Panc1 (cell line): ENCODE data around the gene SLC5A2. TPM values are rescaled to one million over a fixed set of nuclear protein-coding genes. Genes with fewer than 3 reads are reported as not detected.

Experiments
- ATAC-seq: fragments of 200-7000 bp; cut with Tn5 transposase; 2 replicates; pipeline ENCODE4 v1.9.1; 2020; ENCODE audit warnings: mild to moderate bottlenecking, moderate library complexity
- BruUV-seq: library from RNA; stranded (reverse); fragments of 400-500 nt; replicated peaks from 2 replicates; lab custom pipeline; 2021; lab: Mats Ljungman, UMichigan
- CTCF ChIA-PET: fragments of 300-600 bp; sonication (Branson Sonifier 250); formaldehyde crosslinking; loops from one replicate; lab custom pipeline; 2022; ENCODE audit warnings: antibody characterized with exemption; lab: Charles Lee
- POLR2A ChIA-PET: fragments of 300-600 bp; sonication (Branson Sonifier 250); formaldehyde crosslinking; loops from one replicate; lab custom pipeline; 2022; ENCODE audit warnings: antibody characterized with exemption; lab: Charles Lee
- DNase-seq: peaks from one replicate; pipeline ENCODE4 v3.0.0-alpha.2; 2010; ENCODE audit warnings: low read depth, low spot score
- H3K27ac ChIP-seq: 2 replicates; pipeline ENCODE4 v1.5.1; 2011; ENCODE audit warnings: mild to moderate bottlenecking, low read length, inconsistent platforms
- H3K27me3 ChIP-seq: fragments of 200-500 bp; sonication (Bioruptor generic); 2 replicates; pipeline ENCODE4 v1.6.0; 2014; ENCODE audit warnings: low read length, inconsistent platforms; ENCODE audit not compliant: control insufficient read depth, insufficient read depth
- H3K36me3 ChIP-seq: fragments of 200-500 bp; sonication (Bioruptor generic); 2 replicates; pipeline ENCODE4 v1.5.1; 2014; ENCODE audit warnings: inconsistent platforms, mild to moderate bottlenecking, low read length, moderate library complexity; ENCODE audit not compliant: control insufficient read depth, insufficient read depth
- H3K4me1 ChIP-seq: 2 replicates; pipeline ENCODE4 v1.5.1; 2011; ENCODE audit warnings: inconsistent platforms, mild to moderate bottlenecking, low read length, moderate library complexity; ENCODE audit not compliant: control insufficient read depth, insufficient read depth
- H3K4me3 ChIP-seq, 2 experiments: 2 replicates each; pipeline ENCODE4 v1.5.1; 2011 to 2012; ENCODE audit warnings: low read depth in 2 of 2, low read length in 2 of 2, mild to moderate bottlenecking in 2 of 2, inconsistent platforms in 1 of 2, moderate library complexity in 1 of 2
- H3K9me3 ChIP-seq: fragments of 200-500 bp; sonication (Bioruptor generic); 2 replicates; pipeline ENCODE4 v1.5.1; 2014; ENCODE audit warnings: low read depth, mild to moderate bottlenecking, inconsistent platforms, low read length, moderate library complexity; ENCODE audit not compliant: control insufficient read depth, insufficient read depth
- POLR2AphosphoS5 ChIP-seq: IDR thresholded peaks from 2 replicates; pipeline ENCODE4 v1.6.1; 2012; ENCODE audit warnings: mild to moderate bottlenecking, low read depth, low read length, moderate library complexity
- SIN3A ChIP-seq: IDR thresholded peaks from 2 replicates; pipeline ENCODE4 v1.6.1; 2012; ENCODE audit warnings: low read depth, mild to moderate bottlenecking, low read length, moderate library complexity, borderline replicate concordance; ENCODE audit not compliant: insufficient read depth
- TCF7L2 ChIP-seq: IDR thresholded peaks from 2 replicates; pipeline ENCODE4 v1.6.1; 2011; ENCODE audit warnings: mild to moderate bottlenecking, low read depth, low read length, inconsistent platforms
- in situ Hi-C: cut with HindIII; loops from 2 replicates; pipeline ENCODE4 v1.10.0; 2016; ENCODE audit warnings: low sequenced_read_pairs, low pct_unique_long_range_greater_than_20kb
- intact Hi-C: fragments of 100-400 bp; cut with micrococcal nuclease; formaldehyde crosslinking; loops from one replicate; pipeline ENCODE4 v1.10.0; 2022; ENCODE audit not compliant: unreplicated experiment
- total RNA-seq: library from RNA; stranded (reverse); gene quantifications from one replicate; pipeline ENCODE4 v1.2.1, GENCODE V29; 2021; ENCODE audit not compliant: unreplicated experiment
- TF ChIP-seq, protein P1 (sequence below), 2 experiments: IDR thresholded peaks; 2 replicates each; pipeline ENCODE4 v1.6.1; 2011 to 2012; ENCODE audit warnings: low read depth in 2 of 2, control low read depth in 1 of 2, low read length in 1 of 2, mild to moderate bottlenecking in 1 of 2, moderate library complexity in 1 of 2; ENCODE audit not compliant: insufficient read depth in 1 of 2
- TF ChIP-seq, protein P2 (sequence below): fragments of 450-650 bp; IDR thresholded peaks from 2 replicates; pipeline ENCODE4 v1.5.1; 2017; ENCODE audit warnings: mild to moderate bottlenecking

SLC5A2 gene
- total RNA-seq, 1 experiment from 2014 or later: 0.15 TPM

DNA sequence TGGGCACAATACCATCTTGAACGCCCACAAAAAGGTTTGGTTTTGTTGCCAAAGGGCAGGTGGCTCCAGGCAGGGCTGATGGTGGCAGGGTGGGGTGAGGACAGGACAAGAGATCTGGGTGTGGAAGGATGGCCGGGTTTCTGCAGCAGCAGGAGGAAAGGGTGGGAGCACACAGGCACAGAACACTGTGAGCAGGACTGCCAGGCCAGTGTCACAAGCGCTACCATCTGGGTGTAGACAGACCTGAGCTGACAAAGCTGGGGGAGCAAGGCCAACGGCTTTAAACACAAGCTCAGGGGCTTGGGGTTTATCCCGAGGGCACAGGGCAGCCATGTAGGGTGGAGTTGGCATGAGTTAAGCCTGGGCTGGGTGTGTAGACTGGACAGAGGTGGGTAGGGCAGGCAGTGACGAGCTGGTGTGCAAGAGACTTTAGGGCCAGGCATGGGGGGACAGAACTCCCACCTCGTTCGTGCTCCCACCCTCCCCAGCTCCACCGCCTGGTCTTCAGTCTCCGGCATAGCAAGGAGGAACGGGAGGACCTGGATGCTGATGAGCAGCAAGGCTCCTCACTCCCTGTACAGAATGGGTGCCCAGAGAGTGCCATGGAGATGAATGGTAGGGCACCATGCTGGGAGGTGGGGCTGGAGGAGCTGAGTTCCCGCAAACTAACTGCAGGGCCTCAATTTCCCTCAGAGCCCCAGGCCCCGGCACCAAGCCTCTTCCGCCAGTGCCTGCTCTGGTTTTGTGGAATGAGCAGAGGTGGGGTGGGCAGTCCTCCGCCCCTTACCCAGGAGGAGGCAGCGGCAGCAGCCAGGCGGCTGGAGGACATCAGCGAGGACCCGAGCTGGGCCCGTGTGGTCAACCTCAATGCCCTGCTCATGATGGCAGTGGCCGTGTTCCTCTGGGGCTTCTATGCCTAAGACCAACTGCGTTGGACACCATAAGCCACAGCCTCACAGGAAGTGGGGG, 7.0 kb downstream of the SLC5A2 start:
- Histone ChIP-seq H3K4me3 (no peak overlapping the region), H3K9me3 (no peaks in the 10 kb centered on the region), H3K27me3 (no peaks in the 10 kb centered on the region), H3K4me1 (no peaks in the 10 kb centered on the region), H3K36me3 (no peaks in the 10 kb centered on the region; the same call in 1 of the 2 replicates), H3K27ac (no peak overlapping the region)
- no peak for TF ChIP-seq SIN3A
- TF ChIP-seq TCF7L2: no peak
- TF ChIP-seq, protein P1, sequence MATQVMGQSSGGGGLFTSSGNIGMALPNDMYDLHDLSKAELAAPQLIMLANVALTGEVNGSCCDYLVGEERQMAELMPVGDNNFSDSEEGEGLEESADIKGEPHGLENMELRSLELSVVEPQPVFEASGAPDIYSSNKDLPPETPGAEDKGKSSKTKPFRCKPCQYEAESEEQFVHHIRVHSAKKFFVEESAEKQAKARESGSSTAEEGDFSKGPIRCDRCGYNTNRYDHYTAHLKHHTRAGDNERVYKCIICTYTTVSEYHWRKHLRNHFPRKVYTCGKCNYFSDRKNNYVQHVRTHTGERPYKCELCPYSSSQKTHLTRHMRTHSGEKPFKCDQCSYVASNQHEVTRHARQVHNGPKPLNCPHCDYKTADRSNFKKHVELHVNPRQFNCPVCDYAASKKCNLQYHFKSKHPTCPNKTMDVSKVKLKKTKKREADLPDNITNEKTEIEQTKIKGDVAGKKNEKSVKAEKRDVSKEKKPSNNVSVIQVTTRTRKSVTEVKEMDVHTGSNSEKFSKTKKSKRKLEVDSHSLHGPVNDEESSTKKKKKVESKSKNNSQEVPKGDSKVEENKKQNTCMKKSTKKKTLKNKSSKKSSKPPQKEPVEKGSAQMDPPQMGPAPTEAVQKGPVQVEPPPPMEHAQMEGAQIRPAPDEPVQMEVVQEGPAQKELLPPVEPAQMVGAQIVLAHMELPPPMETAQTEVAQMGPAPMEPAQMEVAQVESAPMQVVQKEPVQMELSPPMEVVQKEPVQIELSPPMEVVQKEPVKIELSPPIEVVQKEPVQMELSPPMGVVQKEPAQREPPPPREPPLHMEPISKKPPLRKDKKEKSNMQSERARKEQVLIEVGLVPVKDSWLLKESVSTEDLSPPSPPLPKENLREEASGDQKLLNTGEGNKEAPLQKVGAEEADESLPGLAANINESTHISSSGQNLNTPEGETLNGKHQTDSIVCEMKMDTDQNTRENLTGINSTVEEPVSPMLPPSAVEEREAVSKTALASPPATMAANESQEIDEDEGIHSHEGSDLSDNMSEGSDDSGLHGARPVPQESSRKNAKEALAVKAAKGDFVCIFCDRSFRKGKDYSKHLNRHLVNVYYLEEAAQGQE (IDR thresholded peaks at IDR 0.05; ENCODE audit: insufficient read depth in 1 of 2, low read depth in 2 of 2, low read length in 1 of 2): no peak
- TF ChIP-seq, protein P2, sequence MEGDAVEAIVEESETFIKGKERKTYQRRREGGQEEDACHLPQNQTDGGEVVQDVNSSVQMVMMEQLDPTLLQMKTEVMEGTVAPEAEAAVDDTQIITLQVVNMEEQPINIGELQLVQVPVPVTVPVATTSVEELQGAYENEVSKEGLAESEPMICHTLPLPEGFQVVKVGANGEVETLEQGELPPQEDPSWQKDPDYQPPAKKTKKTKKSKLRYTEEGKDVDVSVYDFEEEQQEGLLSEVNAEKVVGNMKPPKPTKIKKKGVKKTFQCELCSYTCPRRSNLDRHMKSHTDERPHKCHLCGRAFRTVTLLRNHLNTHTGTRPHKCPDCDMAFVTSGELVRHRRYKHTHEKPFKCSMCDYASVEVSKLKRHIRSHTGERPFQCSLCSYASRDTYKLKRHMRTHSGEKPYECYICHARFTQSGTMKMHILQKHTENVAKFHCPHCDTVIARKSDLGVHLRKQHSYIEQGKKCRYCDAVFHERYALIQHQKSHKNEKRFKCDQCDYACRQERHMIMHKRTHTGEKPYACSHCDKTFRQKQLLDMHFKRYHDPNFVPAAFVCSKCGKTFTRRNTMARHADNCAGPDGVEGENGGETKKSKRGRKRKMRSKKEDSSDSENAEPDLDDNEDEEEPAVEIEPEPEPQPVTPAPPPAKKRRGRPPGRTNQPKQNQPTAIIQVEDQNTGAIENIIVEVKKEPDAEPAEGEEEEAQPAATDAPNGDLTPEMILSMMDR: no peak
- TF ChIP-seq POLR2AphosphoS5: no peak
- ATAC-seq: no peak
- intact Hi-C loops (loop anchor here (10.0 kb wide), 1 partner anchor 185 kb away; no protein-coding TSS in a partner anchor), in situ Hi-C loops (no loop called here)
- DNase-seq: no peak
- BruUV-seq: TSS peak; percentile 24
- ChIA-PET CTCF (no interaction called here), POLR2A (no interaction called here)

DNA sequence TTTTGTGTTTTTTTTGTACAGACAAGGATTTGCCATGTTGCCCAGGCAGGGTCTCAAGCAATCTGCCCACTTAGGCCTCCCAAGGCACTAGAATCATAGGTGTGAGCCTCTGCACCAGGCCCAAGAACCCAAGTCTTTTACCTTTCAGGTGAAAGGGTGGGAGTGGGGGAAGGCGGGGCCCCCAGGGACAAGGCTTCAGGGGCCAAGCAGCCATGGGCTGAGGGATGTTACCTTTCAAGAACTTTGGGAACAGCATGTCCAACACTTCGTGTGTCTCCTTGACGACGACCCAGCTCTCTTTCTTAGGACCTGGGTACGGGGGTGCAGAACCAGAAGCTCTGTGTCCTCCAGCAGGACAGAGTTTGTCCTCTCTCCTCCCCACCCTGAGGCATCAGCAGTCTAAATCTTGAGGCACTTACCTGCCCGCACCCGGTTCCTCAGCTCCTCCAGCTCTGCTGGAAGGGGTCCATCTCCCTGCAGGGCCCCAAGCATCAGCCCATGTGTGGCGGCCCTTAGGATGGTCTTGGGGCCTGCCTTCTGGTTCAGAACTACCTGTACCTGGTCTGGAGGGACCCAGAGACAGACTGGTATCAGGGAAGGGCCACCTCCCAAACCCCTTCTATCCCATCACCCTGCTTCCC, 9.0 kb downstream of the SLC5A2 start:
- Histone ChIP-seq H3K27me3 (no peaks in the 10 kb centered on the region), H3K9me3 (no peaks in the 10 kb centered on the region), H3K4me1 (no peaks in the 10 kb centered on the region), H3K27ac (no peak overlapping the region), H3K4me3 (no peak overlapping the region), H3K36me3 (no peaks in the 10 kb centered on the region; the same call in 1 of the 2 replicates)
- DNase-seq (no peak), ATAC-seq (no peak)
- in situ Hi-C loops (no loop called here), intact Hi-C loops (no loop called here)
- POLR2A ChIA-PET: no interaction called here
- TF ChIP-seq, protein P2: no peak
- no peak for TF ChIP-seq SIN3A
- TF ChIP-seq, protein P1 (IDR thresholded peaks at IDR 0.05; ENCODE audit: insufficient read depth in 1 of 2, low read depth in 2 of 2, low read length in 1 of 2): no peak
- no peak for TF ChIP-seq TCF7L2
- no peak for TF ChIP-seq POLR2AphosphoS5
- CTCF ChIA-PET: no interaction called here
- BruUV-seq: no TSS peak
